SH-SY5Y (cell line): ENCODE data around the gene JSRP1.

Experiments
- GATA2 ChIP-seq: IDR thresholded peaks from 2 replicates; pipeline ENCODE4 v1.6.1; 2011; ENCODE audit warnings: mild to moderate bottlenecking, low read depth, low read length
- GATA3 ChIP-seq: IDR thresholded peaks from 2 replicates; pipeline ENCODE4 v1.6.1; 2011; ENCODE audit warnings: low read depth, mild to moderate bottlenecking, low read length, moderate library complexity

DNA sequence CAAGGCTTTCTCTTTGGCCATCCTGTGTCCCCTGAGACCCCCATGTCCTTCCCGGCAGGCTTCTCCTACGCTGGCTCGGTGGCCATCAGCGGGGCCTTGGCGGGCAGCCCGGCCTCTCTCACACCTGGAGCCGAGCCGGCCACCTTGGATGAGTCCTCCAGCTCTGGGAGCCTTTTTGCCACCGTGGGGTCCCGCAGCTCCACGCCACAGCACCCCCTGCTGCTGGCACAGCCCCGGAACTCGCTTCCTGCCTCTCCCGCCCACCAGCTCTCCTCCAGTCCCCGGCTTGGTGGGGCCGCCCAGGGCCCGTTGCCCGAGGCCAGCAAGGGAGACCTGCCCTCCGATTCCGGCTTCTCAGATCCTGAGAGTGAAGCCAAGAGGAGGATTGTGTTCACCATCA is 34.3 kb downstream of the JSRP1 start:
- TF ChIP-seq GATA2 (no peak), GATA3 (no peak)
